Neural progenitor cell (in vitro differentiated cells): Measurements from ENCODE around the gene TUBG2. TPM values are rescaled to one million over a fixed set of nuclear protein-coding genes. Genes with fewer than 3 reads are reported as not detected.
"Not testable (repeated sequence)": the region's sequence is repeated elsewhere in the genome, so short reads cannot be mapped to it uniquely, and the experiment has no call there.

Experiments
- DNase-seq: peaks from one replicate; pipeline ENCODE4 v3.0.0-alpha.2; 2016; ENCODE audit warnings: low spot score
- H2AFZ ChIP-seq: fragments of 200-600 bp; sonication (generic); replicated peaks from 2 replicates; pipeline ENCODE4 v1.6.1; 2016; ENCODE audit warnings: antibody characterized with exemption
- H3F3A ChIP-seq: fragments of 200-600 bp; sonication (generic); 2 replicates; pipeline ENCODE4 v1.6.1; 2016; ENCODE audit warnings: antibody characterized with exemption, low read depth
- H3K27ac ChIP-seq: fragments of 200-600 bp; sonication (generic); 2 replicates; pipeline ENCODE4 v1.5.1; 2016; ENCODE audit warnings: mild to moderate bottlenecking
- H3K27me3 ChIP-seq: fragments of 200-600 bp; sonication (generic); 2 replicates; pipeline ENCODE4 v1.6.1; 2016; ENCODE audit warnings: mild to moderate bottlenecking, moderate library complexity
- H3K36me3 ChIP-seq: fragments of 200-600 bp; sonication (generic); 2 replicates; pipeline ENCODE4 v1.5.1; 2016
- H3K4me1 ChIP-seq: fragments of 200-600 bp; sonication (generic); 2 replicates; pipeline ENCODE4 v1.6.1; 2016; ENCODE audit warnings: mixed run types
- H3K4me2 ChIP-seq: fragments of 200-600 bp; sonication (generic); 2 replicates; pipeline ENCODE4 v1.6.1; 2016
- H3K4me3 ChIP-seq: fragments of 200-600 bp; sonication (generic); 2 replicates; pipeline ENCODE4 v1.5.1; 2016
- H3K79me2 ChIP-seq: fragments of 200-600 bp; sonication (generic); 2 replicates; pipeline ENCODE4 v1.6.1; 2016; ENCODE audit warnings: low read depth
- H3K9ac ChIP-seq: fragments of 200-600 bp; sonication (generic); 2 replicates; pipeline ENCODE4 v1.6.1; 2016
- H3K9me3 ChIP-seq: fragments of 200-600 bp; sonication (generic); 2 replicates; pipeline ENCODE4 v1.5.1; 2016; ENCODE audit warnings: low read depth
- H4K20me1 ChIP-seq: fragments of 200-600 bp; sonication (generic); 2 replicates; pipeline ENCODE4 v1.6.1; 2016; ENCODE audit warnings: low read depth
- H3K27ac Mint-ChIP-seq: 3 replicates; pipeline ENCODE4 v1.8.0; 2021; ENCODE audit warnings: mixed read lengths
- H3K27me3 Mint-ChIP-seq: 2 replicates; pipeline ENCODE4 v1.8.0; 2022; ENCODE audit warnings: low read depth, mild to moderate bottlenecking, inconsistent platforms, moderate library complexity, mixed read lengths; ENCODE audit not compliant: insufficient read depth
- H3K36me3 Mint-ChIP-seq: 3 replicates; pipeline ENCODE4 v1.8.0; 2021; ENCODE audit warnings: mixed read lengths
- H3K4me1 Mint-ChIP-seq: 3 replicates; pipeline ENCODE4 v1.8.0; 2021; ENCODE audit warnings: mixed read lengths
- H3K4me3 Mint-ChIP-seq: 3 replicates; pipeline ENCODE4 v1.8.0; 2021; ENCODE audit warnings: mild to moderate bottlenecking, moderate library complexity, mixed read lengths
- H3K9me3 Mint-ChIP-seq: 3 replicates; pipeline ENCODE4 v1.8.0; 2020; ENCODE audit warnings: mixed read lengths
- EZH2 ChIP-seq: fragments of 200-600 bp; sonication (generic); IDR thresholded peaks from 2 replicates; pipeline ENCODE4 v1.6.1; 2017; ENCODE audit warnings: antibody characterized with exemption, mild to moderate bottlenecking, moderate library complexity
- EZH2phosphoT487 ChIP-seq: fragments of 200-600 bp; sonication (generic); IDR thresholded peaks from 2 replicates; pipeline ENCODE4 v1.6.1; 2017; ENCODE audit warnings: antibody characterized with exemption
- total RNA-seq: library from RNA; depleted of rRNA; stranded (reverse); fragments of >200 nt; gene quantifications from 2 replicates; pipeline ENCODE4 v1.2.3, GENCODE V29; 2015; ENCODE audit warnings: low replicate concordance
- TF ChIP-seq, protein P1 (sequence below): fragments of 200-600 bp; sonication (generic); IDR thresholded peaks from 2 replicates; pipeline ENCODE4 v1.5.1; 2017; ENCODE audit warnings: antibody characterized with exemption, mild to moderate bottlenecking

The TUBG2 gene
- total RNA-seq, 1 donor from 2014 or later, result 12.8 TPM

DNA sequence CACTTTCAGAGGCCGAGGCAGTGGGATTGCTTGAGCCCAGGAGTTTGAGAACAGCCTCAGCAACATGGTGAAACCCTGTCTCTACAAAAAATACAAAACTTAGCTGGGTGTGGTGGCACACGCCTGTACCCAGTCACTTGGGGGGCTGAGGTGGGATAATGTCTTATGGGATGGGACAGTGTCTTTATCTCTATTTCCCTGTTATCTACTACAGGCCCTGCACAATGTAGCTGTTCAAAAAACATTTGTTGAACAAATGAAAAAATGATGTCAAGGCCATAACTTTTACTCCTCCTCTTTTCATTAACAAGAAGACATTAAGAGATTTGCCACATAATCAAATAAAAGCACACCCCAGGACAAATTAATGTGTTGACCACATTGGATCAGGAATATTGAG lies 35.8 kb upstream of the TUBG2 start:
- Histone ChIP-seq H3K27me3 (no peaks in the 10 kb centered on the region), H3K4me1 (peaks cover 9% of the 10 kb centered on the region), H3K36me3 (no peaks in the 10 kb centered on the region), H2AFZ (no peak overlapping the region), H3K4me2 (no peak overlapping the region), H3K4me3 (no peak overlapping the region), H3K9ac (no peak overlapping the region), H3F3A (peaks cover 9% of the 10 kb centered on the region), H3K79me2 (no peaks in the 10 kb centered on the region), H3K27ac (no peak overlapping the region), H4K20me1 (no peaks in the 10 kb centered on the region), H3K9me3 (no peaks in the 10 kb centered on the region)
- no peak for DNase-seq
- Mint-ChIP-seq H3K4me3 (no peak overlapping the region), H3K27me3 (peaks cover 3% of the 10 kb centered on the region), H3K36me3 (no peaks in the 10 kb centered on the region), H3K27ac (no peak overlapping the region), H3K4me1 (peaks cover 8% of the 10 kb centered on the region), H3K9me3 (no peaks in the 10 kb centered on the region)
- no peak for TF ChIP-seq EZH2phosphoT487
- TF ChIP-seq, protein P1, sequence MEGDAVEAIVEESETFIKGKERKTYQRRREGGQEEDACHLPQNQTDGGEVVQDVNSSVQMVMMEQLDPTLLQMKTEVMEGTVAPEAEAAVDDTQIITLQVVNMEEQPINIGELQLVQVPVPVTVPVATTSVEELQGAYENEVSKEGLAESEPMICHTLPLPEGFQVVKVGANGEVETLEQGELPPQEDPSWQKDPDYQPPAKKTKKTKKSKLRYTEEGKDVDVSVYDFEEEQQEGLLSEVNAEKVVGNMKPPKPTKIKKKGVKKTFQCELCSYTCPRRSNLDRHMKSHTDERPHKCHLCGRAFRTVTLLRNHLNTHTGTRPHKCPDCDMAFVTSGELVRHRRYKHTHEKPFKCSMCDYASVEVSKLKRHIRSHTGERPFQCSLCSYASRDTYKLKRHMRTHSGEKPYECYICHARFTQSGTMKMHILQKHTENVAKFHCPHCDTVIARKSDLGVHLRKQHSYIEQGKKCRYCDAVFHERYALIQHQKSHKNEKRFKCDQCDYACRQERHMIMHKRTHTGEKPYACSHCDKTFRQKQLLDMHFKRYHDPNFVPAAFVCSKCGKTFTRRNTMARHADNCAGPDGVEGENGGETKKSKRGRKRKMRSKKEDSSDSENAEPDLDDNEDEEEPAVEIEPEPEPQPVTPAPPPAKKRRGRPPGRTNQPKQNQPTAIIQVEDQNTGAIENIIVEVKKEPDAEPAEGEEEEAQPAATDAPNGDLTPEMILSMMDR, result no peak
- TF ChIP-seq EZH2, result no peak

- H3K4me3 ChIP-seq, result no peak overlapping the region
- H3K4me3 Mint-ChIP-seq, result no peak overlapping the region
These were observed 35.1 kb upstream of the TUBG2 start for GRCh38 chr17:42623732-42624596.

DNA sequence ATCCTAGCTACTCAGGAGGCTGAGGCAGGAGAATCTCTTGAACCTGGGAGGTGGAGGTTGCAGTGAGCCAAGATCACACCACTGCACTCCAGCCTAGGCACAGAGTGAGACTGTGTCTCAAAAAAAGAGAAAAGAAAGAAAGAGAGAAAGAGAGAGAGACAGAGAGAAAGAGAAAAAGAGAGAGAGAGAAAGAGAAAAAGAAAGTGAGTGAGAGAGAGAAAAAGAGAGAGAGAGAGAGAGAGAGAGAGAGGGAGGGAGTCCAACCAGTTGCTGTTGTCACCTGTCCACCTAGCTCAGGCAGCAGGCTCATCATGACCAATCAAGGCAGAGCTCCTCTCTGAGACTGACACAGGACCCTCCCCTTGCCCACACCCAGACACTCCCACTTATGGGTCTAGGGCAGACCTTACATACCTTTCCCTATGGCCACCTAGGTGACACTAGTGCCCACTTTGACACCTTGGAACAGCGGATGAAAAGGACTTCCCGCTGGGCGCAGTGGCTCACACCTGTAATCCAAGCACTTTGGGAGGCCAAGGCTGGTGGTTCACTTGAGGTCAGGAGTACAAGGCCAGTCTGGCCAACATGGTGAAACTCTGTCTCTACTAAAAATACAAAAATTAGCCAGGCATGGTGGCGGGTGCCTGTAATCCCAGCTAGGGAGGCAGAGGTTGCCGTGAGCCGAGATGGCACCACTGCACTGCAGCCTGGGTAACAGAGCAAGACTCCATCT lies 31.9 kb upstream of the TUBG2 start:
- not testable (repeated sequence) for DNase-seq, H3K4me3 Mint-ChIP-seq, H3K79me2 ChIP-seq, H3K4me2 ChIP-seq, H3K4me1 ChIP-seq, H3K27ac Mint-ChIP-seq, H4K20me1 ChIP-seq, H3K27me3 Mint-ChIP-seq, H3K36me3 ChIP-seq, H3K4me3 ChIP-seq, H3K27me3 ChIP-seq, H3K9ac ChIP-seq, H2AFZ ChIP-seq, H3K4me1 Mint-ChIP-seq, H3F3A ChIP-seq, H3K9me3 Mint-ChIP-seq, H3K9me3 ChIP-seq, H3K36me3 Mint-ChIP-seq, H3K27ac ChIP-seq

More at GRCh38 chr17:42623732-42624596, 35.1 kb upstream of the TUBG2 start:
- H3K79me2 ChIP-seq, result no peaks in the 10 kb centered on the region
- Mint-ChIP-seq H3K9me3 (no peaks in the 10 kb centered on the region), H3K36me3 (no peaks in the 10 kb centered on the region), H3K27ac (no peak overlapping the region), H3K4me1 (peaks cover 2% of the 10 kb centered on the region), H3K27me3 (peaks cover 3% of the 10 kb centered on the region)
- no peak overlapping the region for H3K9ac ChIP-seq
- H3K27me3 ChIP-seq, result no peaks in the 10 kb centered on the region
- peaks cover 3% of the 10 kb centered on the region for H3F3A ChIP-seq
- no peaks in the 10 kb centered on the region for H3K36me3 ChIP-seq
- H3K4me2 ChIP-seq, result no peak overlapping the region
- no peaks in the 10 kb centered on the region for H4K20me1 ChIP-seq
- H2AFZ ChIP-seq, result no peak overlapping the region
- peaks cover 2% of the 10 kb centered on the region for H3K4me1 ChIP-seq
- no peak for TF ChIP-seq EZH2
- TF ChIP-seq EZH2phosphoT487, result no peak
- H3K9me3 ChIP-seq, result no peaks in the 10 kb centered on the region
- DNase-seq, result no peak
- no peak overlapping the region for H3K27ac ChIP-seq

DNA sequence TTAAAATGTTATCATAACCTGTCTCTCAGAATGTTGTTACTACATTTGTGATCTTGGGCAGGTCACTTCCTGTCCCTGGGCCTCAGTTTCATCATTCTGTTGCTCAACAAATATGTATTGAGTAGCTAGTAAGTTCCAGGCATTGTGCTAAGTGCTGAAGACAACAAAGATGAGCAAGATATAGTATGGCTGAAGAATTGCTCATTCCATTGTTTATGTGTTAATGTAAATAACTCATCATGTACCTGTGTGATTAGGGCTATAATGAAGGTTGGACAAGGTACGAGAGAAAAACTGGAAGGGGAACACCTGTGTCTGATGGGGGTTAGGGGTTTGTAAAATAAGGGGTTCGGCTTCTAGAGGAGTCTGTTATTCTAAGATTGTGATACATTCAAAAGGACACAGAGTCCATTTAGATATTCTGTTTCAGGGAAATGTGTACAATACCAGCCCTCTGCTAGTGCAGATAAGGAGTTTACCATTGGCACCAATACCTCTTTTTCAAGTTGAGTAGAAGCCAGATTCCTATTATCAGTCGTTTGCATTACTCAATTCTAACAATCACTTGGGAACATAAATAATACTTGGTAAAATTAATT lies 29.6 kb upstream of the TUBG2 start:
- H3K4me3 ChIP-seq, result no peak overlapping the region
- TF ChIP-seq EZH2 (no peak), EZH2phosphoT487 (no peak)
- TF ChIP-seq, protein P1, result no peak
- no peaks in the 10 kb centered on the region for H4K20me1 ChIP-seq
- Mint-ChIP-seq H3K4me1 (no peaks in the 10 kb centered on the region), H3K36me3 (no peaks in the 10 kb centered on the region), H3K9me3 (no peaks in the 10 kb centered on the region), H3K27ac (no peak overlapping the region), H3K27me3 (peaks cover 3% of the 10 kb centered on the region), H3K4me3 (no peak overlapping the region)
- no peak for DNase-seq
- H3K9ac ChIP-seq, result no peak overlapping the region
- H2AFZ ChIP-seq, result no peak overlapping the region
- no peaks in the 10 kb centered on the region for H3K9me3 ChIP-seq
- no peaks in the 10 kb centered on the region for H3K4me1 ChIP-seq
- H3K36me3 ChIP-seq, result no peaks in the 10 kb centered on the region
- no peak overlapping the region for H3K4me2 ChIP-seq
- H3K27ac ChIP-seq, result no peak overlapping the region
- no peaks in the 10 kb centered on the region for H3F3A ChIP-seq
- no peaks in the 10 kb centered on the region for H3K27me3 ChIP-seq
- no peaks in the 10 kb centered on the region for H3K79me2 ChIP-seq
